Loucy (cell line): Measurements from ENCODE around the gene ANKRD39.

ENCODE experiments used
- H2AFZ ChIP-seq: fragments of 200-600 bp; sonication (generic); 2 replicates; pipeline ENCODE4 v1.6.0; 2016; ENCODE audit warnings: antibody characterized with exemption, mild to moderate bottlenecking, low read length, moderate library complexity
- H3F3A ChIP-seq: fragments of 200-600 bp; 2 replicates; pipeline ENCODE4 v1.6.0; 2016; ENCODE audit warnings: antibody characterized with exemption, low read depth, mild to moderate bottlenecking
- H3K27me3 ChIP-seq: fragments of 200-600 bp; sonication (generic); 2 replicates; pipeline ENCODE4 v1.6.1; 2014; ENCODE audit warnings: low read length, mild to moderate bottlenecking; ENCODE audit not compliant: insufficient read depth, poor library complexity, severe bottlenecking
- H3K36me3 ChIP-seq: fragments of 200-600 bp; sonication (generic); 2 replicates; pipeline ENCODE4 v1.6.1; 2016; ENCODE audit warnings: low read length; ENCODE audit not compliant: insufficient read depth
- H3K4me1 ChIP-seq: fragments of 200-600 bp; sonication (generic); 2 replicates; pipeline ENCODE4 v1.5.1; 2014; ENCODE audit warnings: low read length, mild to moderate bottlenecking; ENCODE audit not compliant: insufficient read depth, poor library complexity, severe bottlenecking
- H3K4me2 ChIP-seq: fragments of 200-600 bp; sonication (generic); 2 replicates; pipeline ENCODE4 v1.6.0; 2014; ENCODE audit warnings: antibody characterized with exemption, low read length, low read depth, mild to moderate bottlenecking; ENCODE audit not compliant: poor library complexity, severe bottlenecking
- H3K4me3 ChIP-seq: fragments of 200-600 bp; sonication (generic); 2 replicates; pipeline ENCODE4 v1.5.1; 2014; ENCODE audit warnings: low read length, mild to moderate bottlenecking, mixed read lengths; ENCODE audit not compliant: poor library complexity, severe bottlenecking
- H3K79me2 ChIP-seq: fragments of 200-600 bp; sonication (generic); 2 replicates; pipeline ENCODE4 v1.6.1; 2014; ENCODE audit warnings: low read length; ENCODE audit not compliant: insufficient read depth
- H3K9ac ChIP-seq: fragments of 200-600 bp; sonication (generic); 2 replicates; pipeline ENCODE4 v1.6.0; 2014; ENCODE audit warnings: mild to moderate bottlenecking, low read depth, low read length, moderate library complexity; ENCODE audit not compliant: poor library complexity, severe bottlenecking
- H3K9me2 ChIP-seq: fragments of 200-600 bp; sonication (generic); replicated peaks from 2 replicates; pipeline ENCODE4 v1.6.1; 2016; ENCODE audit warnings: low read depth, low read length, mixed read lengths
- H3K9me3 ChIP-seq: fragments of 200-600 bp; sonication (generic); 2 replicates; pipeline ENCODE4 v1.6.1; 2014; ENCODE audit warnings: mild to moderate bottlenecking, antibody characterized with exemption, low read length, low read depth; ENCODE audit not compliant: insufficient read depth
- H4K20me1 ChIP-seq: fragments of 200-600 bp; sonication (generic); 2 replicates; pipeline ENCODE4 v1.6.0; 2014; ENCODE audit warnings: antibody characterized with exemption, low read length, mild to moderate bottlenecking; ENCODE audit not compliant: insufficient read depth, poor library complexity, severe bottlenecking
- EZH2phosphoT487 ChIP-seq: fragments of 200-600 bp; IDR thresholded peaks from 2 replicates; pipeline ENCODE4 v1.6.1; 2018; ENCODE audit warnings: antibody characterized with exemption, mild to moderate bottlenecking, moderate library complexity, borderline replicate concordance
- TF ChIP-seq, protein P1 (sequence below): fragments of 200-600 bp; sonication (generic); conservative IDR thresholded peaks from 2 replicates; pipeline ENCODE4 v1.5.1; 2014; ENCODE audit warnings: mild to moderate bottlenecking, antibody characterized with exemption, low read length

Gene ANKRD39

DNA sequence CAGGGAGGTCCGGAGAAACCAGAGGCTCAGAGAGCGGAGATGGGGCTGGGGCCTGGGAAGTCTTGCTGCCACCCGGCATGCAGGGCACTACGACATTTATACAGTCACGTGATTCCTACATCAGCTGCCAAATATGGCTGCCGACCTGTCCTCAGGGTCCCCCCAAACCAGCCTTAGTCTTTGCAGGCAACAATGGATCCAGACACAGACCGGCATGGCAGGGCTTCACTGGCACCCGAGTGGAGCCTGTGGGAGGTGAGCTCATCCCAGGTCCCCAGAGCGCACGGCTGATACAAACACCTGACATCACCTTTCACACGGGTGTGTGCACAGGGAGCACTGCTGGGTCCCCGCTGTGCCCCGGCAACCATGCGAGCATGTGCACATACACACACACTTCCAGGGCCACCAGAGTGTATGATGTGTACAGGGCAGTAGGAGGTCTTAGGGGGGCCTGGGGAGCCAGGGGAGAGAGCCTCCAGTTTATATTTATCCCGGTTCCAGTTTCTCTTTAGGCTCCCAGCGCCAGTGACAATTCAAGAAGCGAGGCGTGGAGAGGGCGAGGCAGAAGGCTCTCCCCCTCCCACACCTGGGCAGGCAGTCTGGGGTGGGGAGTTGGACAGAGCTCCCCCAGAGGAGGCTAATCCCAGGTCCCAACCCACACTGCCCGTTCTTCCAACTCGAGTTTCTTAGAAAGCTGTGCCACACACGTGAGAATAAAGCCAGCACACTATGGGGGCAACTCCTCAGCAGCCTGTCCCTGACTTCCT is 9.4 kb upstream of the ANKRD39 start:
- peaks cover 29% of the 10 kb centered on the region; the same call in 1 of the 2 replicates for H3K36me3 ChIP-seq
- peaks cover 3% of the 10 kb centered on the region for H3K27me3 ChIP-seq
- TF ChIP-seq, protein P1, sequence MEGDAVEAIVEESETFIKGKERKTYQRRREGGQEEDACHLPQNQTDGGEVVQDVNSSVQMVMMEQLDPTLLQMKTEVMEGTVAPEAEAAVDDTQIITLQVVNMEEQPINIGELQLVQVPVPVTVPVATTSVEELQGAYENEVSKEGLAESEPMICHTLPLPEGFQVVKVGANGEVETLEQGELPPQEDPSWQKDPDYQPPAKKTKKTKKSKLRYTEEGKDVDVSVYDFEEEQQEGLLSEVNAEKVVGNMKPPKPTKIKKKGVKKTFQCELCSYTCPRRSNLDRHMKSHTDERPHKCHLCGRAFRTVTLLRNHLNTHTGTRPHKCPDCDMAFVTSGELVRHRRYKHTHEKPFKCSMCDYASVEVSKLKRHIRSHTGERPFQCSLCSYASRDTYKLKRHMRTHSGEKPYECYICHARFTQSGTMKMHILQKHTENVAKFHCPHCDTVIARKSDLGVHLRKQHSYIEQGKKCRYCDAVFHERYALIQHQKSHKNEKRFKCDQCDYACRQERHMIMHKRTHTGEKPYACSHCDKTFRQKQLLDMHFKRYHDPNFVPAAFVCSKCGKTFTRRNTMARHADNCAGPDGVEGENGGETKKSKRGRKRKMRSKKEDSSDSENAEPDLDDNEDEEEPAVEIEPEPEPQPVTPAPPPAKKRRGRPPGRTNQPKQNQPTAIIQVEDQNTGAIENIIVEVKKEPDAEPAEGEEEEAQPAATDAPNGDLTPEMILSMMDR: no peak
- TF ChIP-seq EZH2phosphoT487: no peak
- peaks cover 17% of the 10 kb centered on the region for H3K4me1 ChIP-seq
- H3K9me2 ChIP-seq: no peaks in the 10 kb centered on the region
- H4K20me1 ChIP-seq: peaks cover 40% of the 10 kb centered on the region
- H3K9ac ChIP-seq: peak overlapping the region; percentile 100
- peak overlapping the region; percentile 99 for H3K4me3 ChIP-seq
- no peaks in the 10 kb centered on the region for H3K9me3 ChIP-seq
- peaks cover 4% of the 10 kb centered on the region; the same call in 1 of the 2 replicates for H3F3A ChIP-seq
- peak overlapping the region; percentile 93 for H3K4me2 ChIP-seq
- H3K79me2 ChIP-seq: peaks cover 52% of the 10 kb centered on the region
- no peak overlapping the region for H2AFZ ChIP-seq

DNA sequence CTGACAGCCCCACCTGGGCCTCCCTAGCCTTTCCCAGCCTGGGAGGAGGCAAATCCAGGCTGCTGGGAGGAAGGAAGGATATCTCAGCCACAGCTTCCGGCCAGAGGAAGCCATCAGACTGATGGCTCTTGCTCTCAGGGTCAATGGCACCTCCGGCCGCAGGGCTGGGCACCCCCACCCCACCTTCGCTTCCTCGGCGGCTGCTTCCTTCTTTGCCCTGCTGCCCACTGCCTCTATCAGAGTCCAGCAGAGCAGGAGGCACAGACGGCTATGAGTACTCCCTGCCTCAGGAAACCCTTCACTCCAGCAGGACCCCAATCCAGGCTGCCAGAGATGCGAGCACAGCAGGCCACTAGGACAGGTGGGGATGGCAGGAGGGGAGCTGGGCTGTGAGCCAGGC is 8.8 kb upstream of the ANKRD39 start:
- H3K27me3 ChIP-seq: peaks cover 3% of the 10 kb centered on the region
- peaks cover 4% of the 10 kb centered on the region; the same call in 1 of the 2 replicates for H3F3A ChIP-seq
- H3K9me2 ChIP-seq: no peaks in the 10 kb centered on the region
- H3K4me1 ChIP-seq: peaks cover 17% of the 10 kb centered on the region
- no peaks in the 10 kb centered on the region for H3K9me3 ChIP-seq
- peak overlapping the region; percentile 99 for H3K4me3 ChIP-seq
- TF ChIP-seq, protein P1: no peak
- TF ChIP-seq EZH2phosphoT487: no peak
- peak overlapping the region; percentile 100 for H3K9ac ChIP-seq
- H3K36me3 ChIP-seq: peaks cover 34% of the 10 kb centered on the region; the same call in 1 of the 2 replicates
- no peak overlapping the region for H2AFZ ChIP-seq
- peaks cover 40% of the 10 kb centered on the region for H4K20me1 ChIP-seq
- H3K79me2 ChIP-seq: peaks cover 52% of the 10 kb centered on the region
- peak overlapping the region; percentile 93 for H3K4me2 ChIP-seq

DNA sequence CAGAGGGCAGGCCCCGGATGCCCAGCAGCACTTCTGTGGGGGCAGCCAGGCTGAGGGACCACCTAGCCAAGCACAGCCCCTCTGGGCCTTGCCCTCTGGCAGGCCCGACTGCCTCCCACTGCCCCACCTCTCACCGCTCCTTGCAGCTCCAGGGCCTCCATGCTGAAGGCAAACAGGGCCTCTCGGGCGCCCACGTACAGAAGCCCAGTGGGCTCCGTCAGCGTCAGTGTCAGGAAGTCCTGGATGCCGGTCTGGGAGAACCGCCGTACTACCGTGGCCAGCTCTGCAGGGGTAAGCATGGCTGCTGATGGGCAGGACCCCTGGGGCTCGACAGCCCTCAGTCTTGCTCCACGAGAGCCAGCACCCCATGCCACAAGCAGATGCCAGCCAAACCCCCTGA is 8.3 kb upstream of the ANKRD39 start:
- H3K36me3 ChIP-seq: peaks cover 39% of the 10 kb centered on the region; the same call in 1 of the 2 replicates

More for the DNA sequence above, 8.3 kb upstream of the ANKRD39 start:
- H3K4me1 ChIP-seq: peaks cover 17% of the 10 kb centered on the region
- H3K79me2 ChIP-seq: peaks cover 52% of the 10 kb centered on the region
- H3K9ac ChIP-seq: no peak overlapping the region
- peaks cover 40% of the 10 kb centered on the region for H4K20me1 ChIP-seq
- H3K4me3 ChIP-seq: peak overlapping the region; percentile 99
- no peaks in the 10 kb centered on the region for H3K9me3 ChIP-seq
- TF ChIP-seq, protein P1: no peak
- no peak for TF ChIP-seq EZH2phosphoT487
- no peak overlapping the region for H2AFZ ChIP-seq
- H3K27me3 ChIP-seq: peaks cover 3% of the 10 kb centered on the region
- no peaks in the 10 kb centered on the region for H3K9me2 ChIP-seq
- peaks cover 4% of the 10 kb centered on the region; the same call in 1 of the 2 replicates for H3F3A ChIP-seq
- H3K4me2 ChIP-seq: peak overlapping the region; percentile 93
